NCI-H1092 treated with DMSO at 0.1 percent for 48 hours (cell line): ENCODE data around the gene ANTXR2.

Experiments
- DNase-seq: peaks from one replicate; lab custom pipeline; 2025; lab: John Stamatoyannopoulos, UW

The ANTXR2 gene

GRCh38 chr4:79863333-79863732 lies 209.7 kb downstream of the ANTXR2 start:
- DNase-seq: no peak

- no peak for DNase-seq
Measured at GRCh38 chr4:79862821-79863220, 210.2 kb downstream of the ANTXR2 start.

- no peak for DNase-seq
Measured at GRCh38 chr4:79857811-79858210, 215.2 kb downstream of the ANTXR2 start.

- no peak for DNase-seq
Measured at GRCh38 chr4:79856196-79856595, 216.8 kb downstream of the ANTXR2 start.

GRCh38 chr4:79854856-79855502 lies 218.1 kb downstream of the ANTXR2 start:
- no peak for DNase-seq

GRCh38 chr4:79852305-79852730 lies 220.7 kb downstream of the ANTXR2 start:
- DNase-seq: no peak

- no peak for DNase-seq
Measured at GRCh38 chr4:79851625-79852304, 221.3 kb downstream of the ANTXR2 start.
